DND-41 (cell line): ENCODE measurements around the gene AAGAB.
"Not testable (repeated sequence)": the region's sequence is repeated elsewhere in the genome, so short reads cannot be mapped to it uniquely, and the experiment has no call there.

ENCODE experiments used
- ATAC-seq: fragments of 200-7000 bp; cut with Tn5 transposase; 3 replicates; pipeline ENCODE4 v1.9.1; 2021; ENCODE audit warnings: low read depth; ENCODE audit not compliant: insufficient read depth
- DNase-seq: peaks from one replicate; pipeline ENCODE4 v3.0.0-alpha.2; 2020
- H2AFZ ChIP-seq: 2 replicates; pipeline ENCODE4 v1.6.0; 2012; ENCODE audit warnings: low read depth, low read length
- H3K27ac ChIP-seq: 2 replicates; pipeline ENCODE4 v1.5.1; 2012; ENCODE audit warnings: low read length, inconsistent platforms
- H3K27me3 ChIP-seq: fragments of 200-600 bp; sonication (generic); 2 replicates; pipeline ENCODE4 v1.6.0; 2012; ENCODE audit warnings: low read length, mild to moderate bottlenecking, inconsistent platforms; ENCODE audit not compliant: insufficient read depth, poor library complexity
- H3K36me3 ChIP-seq: 2 replicates; pipeline ENCODE4 v1.5.1; 2012; ENCODE audit warnings: low read length, inconsistent platforms; ENCODE audit not compliant: insufficient read depth
- H3K4me1 ChIP-seq: 2 replicates; pipeline ENCODE4 v1.5.1; 2012; ENCODE audit warnings: mild to moderate bottlenecking, low read length; ENCODE audit not compliant: insufficient read depth
- H3K4me2 ChIP-seq: 2 replicates; pipeline ENCODE4 v1.6.0; 2012; ENCODE audit warnings: mild to moderate bottlenecking, moderate library complexity, low read length, inconsistent platforms; ENCODE audit not compliant: insufficient read depth
- H3K4me3 ChIP-seq, 2 experiments: fragments of 200-600 bp in 1 of 2; shearing (Covaris generic) in 1 of 2; 2 replicates each; pipeline ENCODE4 v1.5.1; 2012 to 2016; ENCODE audit warnings: inconsistent platforms in 2 of 2, low read length in 2 of 2, mild to moderate bottlenecking in 2 of 2, low read depth in 1 of 2, moderate library complexity in 1 of 2
- H3K79me2 ChIP-seq: 2 replicates; pipeline ENCODE4 v1.6.0; 2012; ENCODE audit warnings: low read length, inconsistent platforms; ENCODE audit not compliant: insufficient read depth
- H3K9ac ChIP-seq: 2 replicates; pipeline ENCODE4 v1.6.0; 2012; ENCODE audit warnings: low read depth, mild to moderate bottlenecking, inconsistent platforms, low read length, moderate library complexity
- H3K9me3 ChIP-seq: 2 replicates; pipeline ENCODE4 v1.5.1; 2012; ENCODE audit warnings: low read length, moderate library complexity, mild to moderate bottlenecking, inconsistent platforms; ENCODE audit not compliant: insufficient read depth, severe bottlenecking
- H4K20me1 ChIP-seq: 2 replicates; pipeline ENCODE4 v1.6.0; 2012; ENCODE audit warnings: low read length; ENCODE audit not compliant: insufficient read depth
- CTCF ChIP-seq: IDR thresholded peaks from 2 replicates; pipeline ENCODE4 v1.5.1; 2012; ENCODE audit warnings: borderline replicate concordance, low read length, moderate library complexity, mild to moderate bottlenecking; ENCODE audit not compliant: poor library complexity, severe bottlenecking; ENCODE audit errors: extremely low read depth
- EZH2 ChIP-seq: IDR thresholded peaks from 3 replicates; pipeline ENCODE4 v1.6.1; 2012; ENCODE audit warnings: borderline replicate concordance, low read depth, mild to moderate bottlenecking, moderate library complexity, low read length, inconsistent platforms; ENCODE audit not compliant: severe bottlenecking

AAGAB gene

DNA sequence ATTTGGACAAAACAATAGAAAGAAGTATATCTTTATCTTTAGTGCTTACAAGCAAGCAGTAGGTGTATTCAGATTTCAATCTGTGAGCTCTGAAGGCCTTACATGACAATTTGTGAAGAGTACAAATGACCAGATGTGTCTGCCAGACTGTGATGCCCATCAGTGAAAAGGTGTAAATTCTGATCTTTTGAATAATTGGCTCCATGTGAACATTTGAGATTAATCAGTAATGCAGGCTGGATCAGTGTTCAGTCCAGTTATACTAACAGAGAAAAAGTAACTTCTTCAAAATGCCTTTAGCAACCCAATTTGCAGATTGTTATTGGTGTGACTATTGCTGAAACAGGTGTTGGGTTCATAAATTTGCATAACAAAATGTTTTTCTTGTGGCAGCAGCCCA lies 5.3 kb upstream of the AAGAB start:
- H3K27me3 ChIP-seq, result peaks cover 4% of the 10 kb centered on the region
- DNase-seq (no peak), ATAC-seq (no peak)
- no peaks in the 10 kb centered on the region for H3K79me2 ChIP-seq
- no peak overlapping the region for H2AFZ ChIP-seq
- H3K4me2 ChIP-seq, result no peak overlapping the region
- no peaks in the 10 kb centered on the region for H3K36me3 ChIP-seq
- no peaks in the 10 kb centered on the region for H3K9me3 ChIP-seq
- no peaks in the 10 kb centered on the region for H4K20me1 ChIP-seq
- no peak for TF ChIP-seq CTCF
- no peak for TF ChIP-seq EZH2
- no peak overlapping the region for H3K4me3 ChIP-seq
- peaks cover 8% of the 10 kb centered on the region for H3K4me1 ChIP-seq
- no peak overlapping the region for H3K9ac ChIP-seq
- no peak overlapping the region for H3K27ac ChIP-seq

DNA sequence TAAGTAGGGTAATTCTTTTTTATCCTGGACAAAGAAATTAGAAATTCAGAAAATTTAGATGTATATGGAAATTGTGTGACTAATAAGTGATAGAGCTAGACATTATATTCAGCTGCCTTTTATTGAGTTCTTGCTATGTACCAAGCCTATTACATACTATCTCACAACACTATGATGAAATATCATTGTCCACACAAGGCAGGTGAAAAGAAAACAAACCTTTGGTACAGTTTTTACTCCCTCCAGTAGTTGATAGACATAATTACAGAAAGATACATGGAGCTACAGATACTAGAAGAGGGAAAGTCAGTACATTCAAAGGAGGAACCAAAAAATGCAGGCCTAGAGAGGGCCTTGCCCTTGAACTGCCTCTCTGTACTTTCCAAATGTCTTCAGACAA lies 4.9 kb upstream of the AAGAB start:
- DNase-seq, result no peak
- no peak overlapping the region for H3K9ac ChIP-seq
- H3K36me3 ChIP-seq, result no peaks in the 10 kb centered on the region
- H2AFZ ChIP-seq, result no peak overlapping the region
- no peaks in the 10 kb centered on the region for H3K9me3 ChIP-seq
- H3K79me2 ChIP-seq, result no peaks in the 10 kb centered on the region
- H3K27ac ChIP-seq, result no peak overlapping the region
- H3K4me1 ChIP-seq, result peaks cover 9% of the 10 kb centered on the region
- no peak for ATAC-seq
- H3K4me2 ChIP-seq, result no peak overlapping the region
- TF ChIP-seq CTCF, result no peak
- H3K4me3 ChIP-seq, result no peak overlapping the region
- H3K27me3 ChIP-seq, result peaks cover 5% of the 10 kb centered on the region
- no peaks in the 10 kb centered on the region for H4K20me1 ChIP-seq

- H3K27me3 ChIP-seq, H3K4me2 ChIP-seq, H3K9ac ChIP-seq, H3K9me3 ChIP-seq, H4K20me1 ChIP-seq, H3K4me3 ChIP-seq, ATAC-seq, H3K27ac ChIP-seq, H2AFZ ChIP-seq, H3K79me2 ChIP-seq, H3K36me3 ChIP-seq, DNase-seq: not testable (repeated sequence)
- H3K4me1 ChIP-seq, result peaks cover 11% of the 10 kb centered on the region
Observed at GRCh38 chr15:67258412-67258811, 4.0 kb upstream of the AAGAB start.

DNA sequence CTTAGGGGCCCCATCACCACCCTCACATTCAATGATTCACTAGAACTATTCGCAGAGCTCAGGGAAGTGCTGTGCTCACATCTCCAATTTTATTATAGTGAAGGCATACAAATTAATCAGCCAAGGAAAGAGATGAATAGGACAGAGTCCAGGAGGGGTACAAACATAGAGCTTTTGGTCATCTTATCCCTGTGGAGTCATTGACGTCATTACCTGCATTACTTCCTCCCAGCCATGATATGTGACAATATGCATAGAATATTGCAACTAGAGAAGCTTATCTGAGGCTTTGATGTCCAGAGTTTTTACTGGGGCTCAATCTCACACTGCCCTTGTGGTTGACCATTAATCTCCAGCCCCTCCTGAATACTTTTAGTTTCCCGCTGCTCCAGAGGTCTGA lies 1.6 kb upstream of the AAGAB start:
- Histone ChIP-seq H3K9ac (no peak overlapping the region), H3K27ac (no peak overlapping the region), H3K79me2 (peaks cover 31% of the 10 kb centered on the region), H3K4me2 (no peak overlapping the region), H3K9me3 (no peaks in the 10 kb centered on the region), H4K20me1 (no peaks in the 10 kb centered on the region), H3K4me1 (peaks cover 22% of the 10 kb centered on the region), H2AFZ (no peak overlapping the region), H3K27me3 (peaks cover 5% of the 10 kb centered on the region), H3K36me3 (no peaks in the 10 kb centered on the region), H3K4me3 (no peak overlapping the region)
- no peak for TF ChIP-seq EZH2
- no peak for TF ChIP-seq CTCF
- no peak for ATAC-seq
- DNase-seq, result no peak
